A549 (cell line): ENCODE data around the gene TM9SF4.

ENCODE experiments used
- CEBPB ChIP-seq, 2 experiments: fragments of >200 bp in 1 of 2; sonication (Bioruptor Twin) in 1 of 2; formaldehyde crosslinking in 1 of 2; IDR thresholded peaks; 2 replicates each; pipeline ENCODE4 v1.6.1; 2012 to 2016
- CTCF ChIP-seq: fragments of >200 bp; sonication (Bioruptor Twin); formaldehyde crosslinking; IDR thresholded peaks from 3 replicates; pipeline ENCODE4 v1.5.1; 2016
- HES2 ChIP-seq: fragments of >200 bp; sonication (Bioruptor Twin); formaldehyde crosslinking; IDR thresholded peaks from 2 replicates; pipeline ENCODE4 v1.6.1; 2016
- NPAS2 ChIP-seq: fragments of 250-450 bp; sonication (Bioruptor Pico); IDR thresholded peaks from 2 replicates; pipeline ENCODE4 v1.8.0; 2022; ENCODE audit warnings: mild to moderate bottlenecking, moderate library complexity, borderline replicate concordance
- POLR2A ChIP-seq: IDR thresholded peaks from 2 replicates; pipeline ENCODE4 v1.6.1; 2012; ENCODE audit warnings: mild to moderate bottlenecking, low read length
- RFX5 ChIP-seq: fragments of 450-650 bp; IDR thresholded peaks from 2 replicates; pipeline ENCODE4 v1.7.1; 2014; ENCODE audit warnings: antibody characterized with exemption, mild to moderate bottlenecking, moderate library complexity
- SMC3 ChIP-seq: fragments of >200 bp; sonication (Bioruptor Twin); formaldehyde crosslinking; IDR thresholded peaks from 3 replicates; pipeline ENCODE4 v1.6.1; 2018; ENCODE audit warnings: inconsistent platforms

DNA sequence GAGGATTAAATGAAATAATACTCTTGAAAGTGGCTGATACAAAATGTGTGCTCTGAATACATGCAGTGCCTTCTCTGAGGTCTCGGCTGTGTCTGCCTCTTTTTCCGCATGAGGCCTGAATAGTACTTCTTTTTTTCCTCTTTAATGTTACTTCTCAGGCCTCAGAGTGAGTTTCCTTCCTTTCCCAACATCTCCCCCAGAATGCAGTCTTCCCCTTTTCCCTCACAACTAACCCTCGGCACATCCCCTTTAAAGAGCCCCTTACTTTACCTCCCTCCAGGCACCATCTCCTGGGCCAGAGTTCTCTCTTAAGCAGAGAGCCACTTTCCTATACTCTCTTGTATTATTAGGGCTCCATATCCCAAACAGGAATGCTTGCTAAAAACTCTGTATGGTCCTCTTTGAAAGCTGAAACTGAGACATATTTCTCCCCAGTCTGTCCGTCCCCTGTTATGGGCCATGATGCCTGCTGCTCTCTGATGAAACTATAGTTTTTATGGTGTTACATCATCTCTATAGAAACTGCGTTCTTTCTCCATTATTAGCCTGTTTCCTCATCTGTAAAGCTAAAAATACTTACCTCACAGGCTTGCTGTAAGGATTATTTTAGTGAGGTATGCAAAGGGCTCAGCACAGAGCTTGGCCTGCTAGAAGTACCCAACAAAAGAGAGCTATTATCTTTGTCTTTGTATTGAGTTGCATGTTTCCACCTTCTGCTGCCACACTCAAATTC is 95.8 kb downstream of the TM9SF4 start:
- TF ChIP-seq CTCF (no peak), SMC3 (no peak), HES2 (no peak), POLR2A (no peak), NPAS2 (CRISPR knock-in tag) (no peak), RFX5 (no peak), CEBPB (IDR thresholded peaks at IDR 0.05) (no peak)
